ENCODE results near the gene KRT10.

KRT10 gene

GRCh38 chr17:40799859-40800258, 22.6 kb downstream of the KRT10 start, which contains the start of gene KRT28:
KRT28 (minus strand) TSS chr17:40799959; CDS start chr17:40799893, 66 bp downstream.
- H3K36me3 Mint-ChIP-seq, result no peaks in the 10 kb centered on the region
- no peak for DNase-seq (ENCODE audit: low spot score in 2 of 2)
- H3K4me1 Mint-ChIP-seq, result no peaks in the 10 kb centered on the region
- H3K9me3 Mint-ChIP-seq, result no peaks in the 10 kb centered on the region
- ATAC-seq, result no peak
- H3K4me3 Mint-ChIP-seq, result no peak within 1 kb of the TSS
- H3K27ac Mint-ChIP-seq, result no peak within 1 kb of the TSS

DNA sequence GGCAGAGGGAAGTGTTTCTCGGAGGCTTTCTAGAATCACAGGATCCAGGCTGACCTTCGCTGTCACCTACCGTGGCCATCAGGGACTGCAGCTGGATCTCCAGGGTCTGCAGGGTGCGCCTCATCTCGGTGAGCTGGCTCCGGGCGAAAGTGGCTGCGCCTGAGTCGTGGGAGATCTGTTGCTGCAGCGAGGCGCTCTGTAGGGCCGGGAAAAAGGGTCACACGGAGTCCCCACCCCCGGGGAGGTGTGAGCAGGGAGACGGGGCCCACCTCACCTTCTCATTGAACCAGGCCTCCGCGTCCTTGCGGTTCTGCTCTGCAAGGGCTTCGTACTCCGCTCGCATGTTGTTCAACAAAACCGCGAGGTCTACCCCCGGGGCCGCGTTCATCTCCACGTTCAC, 25.6 kb downstream of the KRT10 start:
- ATAC-seq (no peak), DNase-seq (ENCODE audit: low spot score in 2 of 2) (no peak)
- Mint-ChIP-seq H3K36me3 (no peaks in the 10 kb centered on the region), H3K4me1 (no peaks in the 10 kb centered on the region), H3K9me3 (no peaks in the 10 kb centered on the region), H3K4me3 (no peak overlapping the region), H3K27ac (no peak overlapping the region)

DNA sequence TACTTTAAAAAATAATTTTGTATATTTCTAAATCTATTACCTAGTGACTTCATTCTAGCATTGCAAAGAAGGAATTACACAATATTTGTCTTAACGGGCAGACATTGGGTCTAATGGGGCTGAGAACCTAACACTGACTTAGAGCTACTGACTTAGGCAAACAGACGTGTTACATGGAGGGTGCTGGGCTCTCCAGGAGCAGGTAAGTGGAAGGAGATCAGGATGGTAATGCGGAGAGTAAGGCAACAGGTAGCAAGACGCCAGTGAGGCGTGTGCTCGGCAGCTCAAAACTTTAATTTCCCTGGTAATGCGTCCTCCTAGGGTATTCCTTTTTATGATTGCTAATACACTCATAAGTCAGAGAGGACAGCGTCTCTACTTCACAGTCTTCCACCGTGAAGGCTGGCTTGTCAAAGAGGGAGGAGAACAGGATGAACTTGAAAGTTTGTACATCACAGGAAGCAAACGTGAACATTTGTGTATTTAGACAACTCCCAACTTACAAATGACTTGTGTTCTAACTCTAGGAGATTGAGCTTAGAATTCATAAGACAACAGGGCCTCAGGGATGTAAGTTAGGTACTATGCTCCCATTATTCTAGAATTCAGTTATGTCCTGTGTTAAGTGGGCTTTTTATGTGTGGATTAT, 27.3 kb downstream of the KRT10 start:
- Mint-ChIP-seq H3K27ac (no peak overlapping the region), H3K4me1 (no peaks in the 10 kb centered on the region), H3K4me3 (no peak overlapping the region)

GRCh38 chr17:40794466-40794865, 27.9 kb downstream of the KRT10 start:
- Mint-ChIP-seq H3K27ac (no peak overlapping the region), H3K4me3 (no peak overlapping the region), H3K9me3 (no peaks in the 10 kb centered on the region), H3K4me1 (no peaks in the 10 kb centered on the region), H3K36me3 (no peaks in the 10 kb centered on the region)
- DNase-seq (ENCODE audit: low spot score in 2 of 2), result no peak
- no peak for ATAC-seq

More for the DNA sequence above, 27.3 kb downstream of the KRT10 start:
- no peak for DNase-seq (ENCODE audit: low spot score in 2 of 2)
- no peak for ATAC-seq
- no peaks in the 10 kb centered on the region for H3K36me3 Mint-ChIP-seq
- no peaks in the 10 kb centered on the region for H3K9me3 Mint-ChIP-seq

DNA sequence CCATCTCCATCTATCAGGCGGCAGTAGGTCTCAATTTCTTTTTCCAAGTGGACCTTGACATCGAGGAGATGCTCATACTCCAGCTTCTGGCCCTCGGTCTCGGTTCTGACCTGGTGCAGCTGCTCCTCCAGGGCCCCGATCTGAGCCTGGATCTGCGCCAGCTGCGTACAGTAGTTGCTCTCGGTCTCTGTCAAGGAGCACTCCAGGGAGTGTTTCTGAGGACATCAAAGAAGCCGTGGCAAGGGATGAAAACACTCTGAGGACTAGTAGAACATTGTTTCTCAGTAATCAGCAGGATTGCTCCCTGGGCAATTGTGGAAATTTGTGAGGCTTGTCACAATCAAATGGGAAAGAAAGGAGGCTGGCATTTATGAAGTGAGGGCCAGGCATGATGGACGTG, 28.6 kb downstream of the KRT10 start:
- ATAC-seq (no peak), DNase-seq (ENCODE audit: low spot score in 2 of 2) (no peak)
- no peak overlapping the region for H3K27ac Mint-ChIP-seq
- no peaks in the 10 kb centered on the region for H3K4me1 Mint-ChIP-seq
- H3K9me3 Mint-ChIP-seq, result no peaks in the 10 kb centered on the region
- no peaks in the 10 kb centered on the region for H3K36me3 Mint-ChIP-seq
- no peak overlapping the region for H3K4me3 Mint-ChIP-seq

DNA sequence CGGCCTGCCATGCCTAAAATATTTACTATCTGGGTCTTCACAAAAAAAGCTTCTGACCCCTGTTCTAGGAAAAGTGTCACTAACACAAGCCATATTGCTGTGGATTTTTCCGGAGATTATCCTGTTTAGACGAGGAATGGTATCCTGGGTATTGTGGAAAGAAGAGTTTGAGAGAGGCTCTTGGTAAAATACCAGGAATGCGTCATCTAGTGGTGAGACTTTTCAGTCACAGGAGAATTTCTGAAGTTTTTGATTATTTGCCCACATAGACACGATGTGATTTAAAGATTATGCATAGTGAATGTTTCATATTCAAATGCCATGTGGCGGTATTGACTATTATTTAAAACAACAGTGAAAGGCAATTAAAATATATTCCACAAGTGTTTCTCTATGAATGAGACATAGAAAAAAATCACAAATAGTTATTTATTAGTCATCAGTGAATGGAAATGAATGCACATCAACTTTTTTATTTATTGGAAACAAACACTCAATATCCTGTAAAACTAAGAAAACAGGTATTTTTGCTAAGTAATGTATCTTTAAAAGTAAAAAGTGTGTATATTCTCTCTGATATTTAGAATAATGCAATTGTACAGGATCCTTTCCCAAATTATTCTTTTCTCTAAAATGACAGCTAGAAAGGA, 30.5 kb downstream of the KRT10 start:
- Mint-ChIP-seq H3K4me3 (no peak overlapping the region), H3K9me3 (no peaks in the 10 kb centered on the region), H3K4me1 (no peaks in the 10 kb centered on the region), H3K27ac (no peak overlapping the region), H3K36me3 (no peaks in the 10 kb centered on the region)
- DNase-seq (ENCODE audit: low spot score in 2 of 2) (no peak), ATAC-seq (no peak)

DNA sequence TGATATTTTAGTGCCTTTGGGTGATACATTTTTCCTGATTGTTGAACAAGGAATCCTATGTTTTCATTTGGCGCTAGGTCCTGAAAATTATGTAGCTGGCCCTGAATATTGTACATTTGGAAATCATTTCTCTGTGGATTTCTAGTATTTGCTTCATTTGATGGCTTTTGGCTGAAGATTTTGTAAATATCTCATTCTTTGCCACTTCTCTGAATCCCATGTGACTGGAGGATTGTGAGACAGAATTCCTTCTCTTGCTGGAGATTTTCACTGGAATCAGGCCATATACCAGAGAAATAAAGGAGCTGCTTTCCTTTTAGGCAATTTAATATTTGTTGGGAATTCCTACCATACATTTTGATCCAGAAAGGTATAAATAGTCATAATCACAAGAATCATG, 31.3 kb downstream of the KRT10 start:
- Mint-ChIP-seq H3K4me3 (no peak overlapping the region), H3K36me3 (no peaks in the 10 kb centered on the region), H3K4me1 (no peaks in the 10 kb centered on the region), H3K27ac (no peak overlapping the region), H3K9me3 (no peaks in the 10 kb centered on the region)
- ATAC-seq (no peak), DNase-seq (ENCODE audit: low spot score in 2 of 2) (no peak)

DNA sequence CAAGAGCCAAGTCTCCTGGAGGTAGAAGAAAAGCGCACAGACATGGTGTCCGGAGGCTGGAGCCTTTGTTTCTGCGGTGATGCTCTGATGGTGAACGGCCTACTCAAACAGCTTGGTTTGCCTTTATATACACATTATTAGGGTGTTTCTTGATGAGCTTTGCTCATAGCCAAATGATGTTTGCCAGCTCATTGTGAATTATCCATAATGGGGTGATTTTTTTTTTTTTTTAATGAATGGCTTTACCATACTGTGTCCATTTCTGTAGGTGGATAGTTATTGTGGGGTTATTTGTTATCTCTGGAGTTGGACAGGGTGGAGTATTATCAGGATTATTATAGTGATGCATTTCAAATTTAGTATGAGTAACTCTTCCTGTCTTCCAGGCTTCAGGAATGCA, 40.0 kb downstream of the KRT10 start, which contains the start of gene KRT27:
TSS of gene KRT27 (minus strand) at position 101 of the 400 bp plus-strand sequence. CDS start at position 44, 57 bp downstream.
- DNase-seq (ENCODE audit: low spot score in 2 of 2), result no peak
- Mint-ChIP-seq H3K4me3 (no peak within 1 kb of the TSS), H3K27ac (no peak within 1 kb of the TSS)

GRCh38 chr17:40779181-40779909, 43.1 kb downstream of the KRT10 start:
- Mint-ChIP-seq H3K36me3 (no peaks in the 10 kb centered on the region), H3K4me1 (no peaks in the 10 kb centered on the region), H3K4me3 (peak overlapping the region; percentile 28), H3K9me3 (no peaks in the 10 kb centered on the region), H3K27ac (no peak overlapping the region)
- DNase-seq (ENCODE audit: low spot score in 2 of 2), result no peak
- no peak for ATAC-seq

More for the DNA sequence above, 40.0 kb downstream of the KRT10 start, which contains the start of gene KRT27:
- no peaks in the 10 kb centered on the region for H3K4me1 Mint-ChIP-seq
- H3K36me3 Mint-ChIP-seq, result no peaks in the 10 kb centered on the region
- ATAC-seq, result no peak
- H3K9me3 Mint-ChIP-seq, result no peaks in the 10 kb centered on the region

GRCh38 chr17:40778461-40778860, 44.0 kb downstream of the KRT10 start:
- no peaks in the 10 kb centered on the region for H3K9me3 Mint-ChIP-seq
- no peaks in the 10 kb centered on the region for H3K36me3 Mint-ChIP-seq
- H3K27ac Mint-ChIP-seq, result no peak overlapping the region
- no peak for DNase-seq (ENCODE audit: low spot score in 2 of 2)
- no peaks in the 10 kb centered on the region for H3K4me1 Mint-ChIP-seq
- no peak for ATAC-seq
- no peak overlapping the region for H3K4me3 Mint-ChIP-seq

- Mint-ChIP-seq H3K9me3 (no peaks in the 10 kb centered on the region), H3K4me3 (no peak overlapping the region), H3K4me1 (no peaks in the 10 kb centered on the region), H3K36me3 (no peaks in the 10 kb centered on the region), H3K27ac (no peak overlapping the region)
- ATAC-seq, result no peak
- DNase-seq (ENCODE audit: low spot score in 2 of 2), result no peak
These were observed 44.4 kb downstream of the KRT10 start for GRCh38 chr17:40777971-40778370.

DNA sequence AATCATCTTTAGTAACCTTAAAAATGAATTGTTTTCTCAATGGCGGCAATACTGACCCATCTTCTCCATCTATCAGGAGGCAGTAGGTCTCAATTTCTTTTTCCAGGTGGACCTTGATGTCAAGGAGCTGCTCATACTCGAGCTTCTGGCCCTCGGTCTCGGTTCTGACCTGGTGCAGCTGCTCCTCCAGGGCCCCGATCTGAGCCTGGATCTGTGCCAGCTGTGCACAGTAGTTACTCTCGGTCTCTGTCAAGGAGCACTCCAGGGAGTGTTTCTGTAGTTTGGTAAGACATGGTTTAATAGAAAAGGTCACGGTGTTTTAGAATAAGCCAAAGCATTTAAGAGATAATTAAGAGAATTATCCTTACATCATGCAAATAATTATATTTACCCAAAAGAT, 45.0 kb downstream of the KRT10 start:
- no peak for ATAC-seq
- Mint-ChIP-seq H3K4me1 (no peaks in the 10 kb centered on the region), H3K9me3 (no peaks in the 10 kb centered on the region), H3K27ac (no peak overlapping the region), H3K4me3 (no peak overlapping the region), H3K36me3 (no peaks in the 10 kb centered on the region)
- no peak for DNase-seq (ENCODE audit: low spot score in 2 of 2)

DNA sequence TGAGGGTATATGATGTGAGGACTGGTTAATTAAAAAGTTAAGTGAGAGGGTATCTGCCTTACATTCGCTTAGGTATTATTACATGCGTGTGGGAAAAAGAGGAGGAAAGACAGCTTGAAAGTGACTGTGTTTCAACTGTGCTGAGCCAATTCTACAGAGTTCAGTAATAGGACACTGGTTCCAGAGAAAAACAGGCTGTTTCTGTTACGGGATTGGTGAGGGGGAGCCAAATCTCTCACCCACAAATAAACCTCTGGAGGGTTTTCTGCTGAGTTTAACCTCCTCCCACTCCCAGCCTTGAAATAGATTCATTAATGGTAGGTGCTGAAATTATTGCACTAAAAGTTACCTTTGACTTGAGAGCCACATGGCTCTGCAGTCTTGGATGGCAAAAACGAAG, 46.5 kb downstream of the KRT10 start:
- DNase-seq (ENCODE audit: low spot score in 2 of 2) (no peak), ATAC-seq (no peak)
- H3K9me3 Mint-ChIP-seq, result no peaks in the 10 kb centered on the region
- no peak overlapping the region for H3K27ac Mint-ChIP-seq
- no peak overlapping the region for H3K4me3 Mint-ChIP-seq
- no peaks in the 10 kb centered on the region for H3K4me1 Mint-ChIP-seq
- no peaks in the 10 kb centered on the region for H3K36me3 Mint-ChIP-seq

GRCh38 chr17:40772101-40772500, 50.3 kb downstream of the KRT10 start, which contains the start of gene KRT26:
KRT26 (minus strand) TSS chr17:40772201; CDS start chr17:40772113, 88 bp downstream.
- ATAC-seq, result no peak
- Mint-ChIP-seq H3K9me3 (no peaks in the 10 kb centered on the region), H3K36me3 (no peaks in the 10 kb centered on the region), H3K27ac (no peak within 1 kb of the TSS), H3K4me1 (no peaks in the 10 kb centered on the region), H3K4me3 (no peak within 1 kb of the TSS)
- no peak for DNase-seq (ENCODE audit: low spot score in 2 of 2)

Measured in stimulated activated effector memory CD8-positive, alpha-beta T cell treated with anti-CD3 and anti-CD28 coated beads, Interleukin-12 subunit alpha, Interleukin-12 subunit beta, amount 100 ng/mL, for 72 hours (primary cell).